Tibial nerve (tissue), 3 donors: ENCODE measurements around the gene ACOD1.

ENCODE experiments used
- CTCF ChIP-seq, 5 experiments: fragments of 200-600 bp in 3 of 5; fragments of 450-650 bp in 2 of 5; sonication (generic) in 3 of 5; IDR thresholded peaks; one replicate each; pipeline ENCODE4 v1.5.1; 2016 to 2019; ENCODE audit warnings: antibody characterized with exemption in 5 of 5, mild to moderate bottlenecking in 3 of 5, moderate library complexity in 2 of 5
- POLR2A ChIP-seq, 2 donors: fragments of 450-650 bp; IDR thresholded peaks; one replicate each; pipeline ENCODE4 v1.6.1; 2017; ENCODE audit warnings: antibody characterized with exemption in 2 of 2, mild to moderate bottlenecking in 2 of 2, moderate library complexity in 2 of 2

- no peak for TF ChIP-seq CTCF (IDR thresholded peaks at IDR 0.05)
- TF ChIP-seq POLR2A (IDR thresholded peaks at IDR 0.05), result no peak
These were observed 26.3 kb downstream of the ACOD1 start for GRCh38 chr13:76974618-76974975.
